Measurements from ENCODE around the gene NLGN4Y. TPM values are rescaled to one million over a fixed set of nuclear protein-coding genes. Genes with fewer than 3 reads are reported as not detected.

The NLGN4Y gene
- total and polyA plus RNA-seq, 12 donors = 3.7 to 63.3 (median 9.1) TPM; not detected in 7

GRCh38 chrY:14708158-14708557 is 183.8 kb downstream of the NLGN4Y start:
- no peak for TF ChIP-seq POLR2A (IDR thresholded peaks at IDR 0.05)
- TF ChIP-seq, protein P1, sequence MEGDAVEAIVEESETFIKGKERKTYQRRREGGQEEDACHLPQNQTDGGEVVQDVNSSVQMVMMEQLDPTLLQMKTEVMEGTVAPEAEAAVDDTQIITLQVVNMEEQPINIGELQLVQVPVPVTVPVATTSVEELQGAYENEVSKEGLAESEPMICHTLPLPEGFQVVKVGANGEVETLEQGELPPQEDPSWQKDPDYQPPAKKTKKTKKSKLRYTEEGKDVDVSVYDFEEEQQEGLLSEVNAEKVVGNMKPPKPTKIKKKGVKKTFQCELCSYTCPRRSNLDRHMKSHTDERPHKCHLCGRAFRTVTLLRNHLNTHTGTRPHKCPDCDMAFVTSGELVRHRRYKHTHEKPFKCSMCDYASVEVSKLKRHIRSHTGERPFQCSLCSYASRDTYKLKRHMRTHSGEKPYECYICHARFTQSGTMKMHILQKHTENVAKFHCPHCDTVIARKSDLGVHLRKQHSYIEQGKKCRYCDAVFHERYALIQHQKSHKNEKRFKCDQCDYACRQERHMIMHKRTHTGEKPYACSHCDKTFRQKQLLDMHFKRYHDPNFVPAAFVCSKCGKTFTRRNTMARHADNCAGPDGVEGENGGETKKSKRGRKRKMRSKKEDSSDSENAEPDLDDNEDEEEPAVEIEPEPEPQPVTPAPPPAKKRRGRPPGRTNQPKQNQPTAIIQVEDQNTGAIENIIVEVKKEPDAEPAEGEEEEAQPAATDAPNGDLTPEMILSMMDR (IDR thresholded peaks at IDR 0.05) = no peak
- Histone ChIP-seq H3K9me3 (replicated peaks in 1 of 3) (no peaks in the 10 kb centered on the region), H3K4me1 (replicated peaks in 1 of 2) (no peaks in the 10 kb centered on the region), H3K4me3 (no peak overlapping the region), H3K36me3 (replicated peaks in 1 of 2) (no peaks in the 10 kb centered on the region), H3K27me3 (no peaks in the 10 kb centered on the region), H3K27ac (no peak overlapping the region)
- DNase-seq = no peak
- intact Hi-C loops (cut with DNase I) = no loop called here

DNA sequence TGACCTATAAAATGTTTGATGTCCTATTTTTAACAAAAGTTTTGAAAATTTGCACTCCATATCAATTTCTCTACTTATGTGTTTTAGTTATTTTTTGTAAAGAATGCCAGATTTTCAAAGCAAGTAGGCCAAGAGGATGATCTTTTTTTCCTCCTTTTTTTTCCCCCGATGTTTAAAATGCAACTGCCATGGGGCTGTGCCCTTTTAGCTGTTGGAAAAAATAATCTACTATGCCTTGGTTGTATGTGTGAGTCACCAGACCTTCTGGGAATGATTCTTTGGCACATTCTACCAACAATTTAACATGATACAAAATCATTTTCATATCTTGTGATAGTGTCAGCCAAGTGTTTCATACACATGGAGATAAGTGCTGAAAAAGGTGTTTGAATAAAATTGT is 217.3 kb downstream of the NLGN4Y start:
- no peak overlapping the region for H3K4me3 ChIP-seq
- DNase-seq = peak in 1 of 7 donors; percentile 6
- H3K27me3 ChIP-seq = no peaks in the 10 kb centered on the region
- H3K27ac ChIP-seq = no peak overlapping the region
- no peaks in the 10 kb centered on the region for H3K9me3 ChIP-seq (replicated peaks in 1 of 3)
- no peaks in the 10 kb centered on the region for H3K36me3 ChIP-seq (replicated peaks in 1 of 2)
- 28 to 38% methylated on average over 1 of the region's 1 CpG; no CpG with 5 or more reads in 2 of the 4 donors for WGBS, 4 donors
- H3K4me1 ChIP-seq (replicated peaks in 1 of 2) = no peaks in the 10 kb centered on the region
- TF ChIP-seq POLR2A (IDR thresholded peaks at IDR 0.05) = no peak
- intact Hi-C loops (cut with DNase I) = no loop called here

DNA sequence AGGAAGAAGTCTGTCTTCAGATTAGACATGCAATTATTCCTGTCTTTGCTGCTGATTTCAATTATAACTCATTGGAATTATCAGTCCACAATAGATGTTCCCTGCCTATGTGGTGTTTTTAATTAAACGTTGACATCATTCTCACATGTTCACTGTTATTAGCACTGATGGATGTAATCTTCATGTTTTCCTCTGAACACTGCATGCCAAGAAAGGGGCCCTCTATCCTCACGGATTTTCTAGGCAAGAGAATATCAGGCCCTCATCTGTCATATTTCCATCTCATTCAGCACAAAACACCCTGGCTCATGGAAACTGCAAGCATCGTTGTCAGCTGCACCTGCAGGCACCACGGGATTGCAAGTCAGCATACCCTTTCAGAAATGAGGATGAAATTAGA is 224.0 kb downstream of the NLGN4Y start:
- Histone ChIP-seq H3K9me3 (replicated peaks in 1 of 3) (no peaks in the 10 kb centered on the region), H3K27ac (no peak overlapping the region), H3K36me3 (replicated peaks in 1 of 2) (no peaks in the 10 kb centered on the region), H3K27me3 (no peaks in the 10 kb centered on the region), H3K4me3 (no peak overlapping the region), H3K4me1 (replicated peaks in 1 of 2) (no peaks in the 10 kb centered on the region)
- intact Hi-C loops (cut with DNase I) = no loop called here
- WGBS, 4 donors = 65 to 72% methylated on average over 4 of the region's 4 CpGs; no CpG with 5 or more reads in 2 of the 4 donors
- no peak for DNase-seq
- TF ChIP-seq, protein P1 (IDR thresholded peaks at IDR 0.05) = no peak

DNA sequence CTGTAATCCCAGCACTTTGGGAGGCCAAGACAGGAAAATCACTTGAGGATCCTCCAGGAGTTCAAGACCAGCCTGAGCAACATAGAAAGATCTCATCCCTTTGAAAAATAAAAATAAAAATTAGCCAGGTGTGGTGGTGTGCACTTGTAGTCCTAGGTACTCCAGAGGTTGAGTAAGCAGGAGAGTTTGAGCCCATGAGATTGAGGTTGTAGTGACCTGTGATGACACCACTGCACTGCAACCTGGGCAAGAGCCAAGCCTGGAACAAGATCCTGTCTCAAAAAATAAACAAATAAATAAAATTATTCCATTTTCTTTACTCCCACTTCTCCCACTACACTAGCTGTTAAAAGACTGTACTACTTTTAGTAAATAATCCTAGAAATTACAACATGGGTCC is 231.2 kb downstream of the NLGN4Y start:
- intact Hi-C loops (cut with DNase I) = no loop called here
- no peaks in the 10 kb centered on the region for H3K9me3 ChIP-seq (replicated peaks in 1 of 3)
- TF ChIP-seq POLR2A (IDR thresholded peaks at IDR 0.05) = no peak
- TF ChIP-seq, protein P1 (IDR thresholded peaks at IDR 0.05) = no peak
- H3K4me1 ChIP-seq (replicated peaks in 1 of 2) = no peaks in the 10 kb centered on the region
- DNase-seq = no peak
- H3K4me3 ChIP-seq = no peak overlapping the region
- no peaks in the 10 kb centered on the region for H3K36me3 ChIP-seq (replicated peaks in 1 of 2)
- H3K27ac ChIP-seq = no peak overlapping the region
- H3K27me3 ChIP-seq = no peaks in the 10 kb centered on the region

DNA sequence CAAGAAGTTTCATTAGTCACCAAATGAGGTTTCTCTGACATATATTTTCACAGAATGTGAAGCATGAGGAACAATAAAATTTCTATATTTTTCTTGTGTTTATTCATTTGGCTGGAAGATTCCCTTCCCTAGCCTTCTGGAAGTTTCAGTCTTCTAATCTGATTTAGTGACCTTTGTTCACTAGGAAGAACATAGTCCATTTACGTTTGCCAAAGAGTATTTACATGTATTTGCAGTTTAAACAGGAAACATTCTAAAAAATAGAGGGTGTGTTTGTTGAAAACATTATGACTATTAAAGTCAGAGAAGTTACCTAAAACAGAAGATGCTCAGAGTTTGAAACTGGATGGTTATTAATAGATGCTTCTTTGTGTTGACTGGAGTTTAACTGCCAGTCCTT is 238.6 kb downstream of the NLGN4Y start:
- H3K9me3 ChIP-seq (replicated peaks in 1 of 3) = no peaks in the 10 kb centered on the region
- H3K27me3 ChIP-seq = no peaks in the 10 kb centered on the region
- H3K4me3 ChIP-seq = no peak overlapping the region
- no peaks in the 10 kb centered on the region for H3K4me1 ChIP-seq (replicated peaks in 1 of 2)
- H3K27ac ChIP-seq = no peak overlapping the region
- TF ChIP-seq, protein P1 (IDR thresholded peaks at IDR 0.05) = no peak
- no peak for DNase-seq
- no peaks in the 10 kb centered on the region for H3K36me3 ChIP-seq (replicated peaks in 1 of 2)
- 79 to 81% methylated on average over 1 of the region's 1 CpG; no CpG with 5 or more reads in 2 of the 4 donors for WGBS, 4 donors
- intact Hi-C loops (cut with DNase I) = no loop called here
